Globus pallidus (tissue), 1 donor: ENCODE measurements around the gene C2CD4C.
"Not testable (repeated sequence)": the region's sequence is repeated elsewhere in the genome, so short reads cannot be mapped to it uniquely, and the experiment has no call there.

ENCODE experiments used
- DNase-seq: peaks from one replicate; pipeline ENCODE4 v3.0.0-alpha.2; 2015; ENCODE audit warnings: low spot score

The C2CD4C gene

GRCh38 chr19:398719-399118 is 10.2 kb downstream of the C2CD4C start:
- DNase-seq: no peak

GRCh38 chr19:397941-398706 is 10.8 kb downstream of the C2CD4C start:
- DNase-seq: no peak

GRCh38 chr19:397321-397720 is 11.6 kb downstream of the C2CD4C start:
- DNase-seq: no peak

- no peak for DNase-seq
These were observed 13.5 kb downstream of the C2CD4C start for GRCh38 chr19:395467-395866.

- DNase-seq: not testable (repeated sequence)
These were observed 14.1 kb downstream of the C2CD4C start for GRCh38 chr19:394857-395256.

GRCh38 chr19:393560-393959 is 15.4 kb downstream of the C2CD4C start:
- not testable (repeated sequence) for DNase-seq

- no peak for DNase-seq
These were observed 16.5 kb downstream of the C2CD4C start for GRCh38 chr19:392375-392970.

- no peak for DNase-seq
These were observed 17.1 kb downstream of the C2CD4C start for GRCh38 chr19:391726-392374.

GRCh38 chr19:391207-391557 is 17.8 kb downstream of the C2CD4C start:
- DNase-seq: no peak

GRCh38 chr19:390386-391206 is 18.4 kb downstream of the C2CD4C start:
- DNase-seq: no peak

GRCh38 chr19:389935-390289 is 19.0 kb downstream of the C2CD4C start:
- DNase-seq: no peak

GRCh38 chr19:389255-389934 is 19.6 kb downstream of the C2CD4C start:
- DNase-seq: no peak

GRCh38 chr19:388691-389090 is 20.3 kb downstream of the C2CD4C start:
- no peak for DNase-seq

- DNase-seq: no peak
These were observed 21.2 kb downstream of the C2CD4C start for GRCh38 chr19:387777-388176.

GRCh38 chr19:386632-387301 is 22.2 kb downstream of the C2CD4C start:
- not testable (repeated sequence) for DNase-seq

- not testable (repeated sequence) for DNase-seq
These were observed 22.8 kb downstream of the C2CD4C start for GRCh38 chr19:386189-386588.

GRCh38 chr19:384799-385169 is 24.2 kb downstream of the C2CD4C start:
- DNase-seq: no peak

GRCh38 chr19:383922-384798 is 24.8 kb downstream of the C2CD4C start:
- peak; percentile 16 for DNase-seq

- DNase-seq: no peak
These were observed 25.9 kb downstream of the C2CD4C start for GRCh38 chr19:383040-383439.

- not testable (repeated sequence) for DNase-seq
These were observed 26.4 kb downstream of the C2CD4C start for GRCh38 chr19:382578-382977.
